K562 (cell line): ENCODE data around the gene TFF1. TPM values are rescaled to one million over a fixed set of nuclear protein-coding genes. Genes with fewer than 3 reads are reported as not detected.

Source experiments
- polyA plus RNA-seq, 8 experiments: library from polyadenylated mRNA; depleted of rRNA in 4 of 8; stranded (reverse) in 5 of 8; unstranded in 3 of 8; fragments of >200 nt; fragmentation: Nextera tagmentation in 2 of 8; fragmentation: Illumina TruSeq in 1 of 8; extraction: Ambion mirVana in 2 of 8; extraction: Trizol in 1 of 8; gene quantifications; 2 replicates each; pipeline versions ENCODE4 v1.2.1 to v1.2.3, GENCODE V29; 2011 to 2014; ENCODE audit warnings: inconsistent platforms in 1 of 8, missing spikeins in 1 of 8
- total RNA-seq, 7 experiments: library from RNA; depleted of rRNA in 6 of 7; stranded (reverse); fragments of >200 nt in 6 of 7; fragmentation: Illumina TruSeq in 2 of 7; extraction: Trizol in 2 of 7; gene quantifications; 2 replicates each; pipeline versions ENCODE4 v1.2.1 to v1.2.3, GENCODE V29; 2011 to 2021; ENCODE audit warnings: low replicate concordance in 1 of 7
- TF ChIP-seq, protein P1 (sequence below), 2 experiments: fragments of 450-650 bp; formaldehyde crosslinking in 1 of 2; IDR thresholded peaks; 2 replicates each; pipeline versions ENCODE4 v1.4.0 to v1.6.1; 2014 to 2020; ENCODE audit warnings: mild to moderate bottlenecking in 2 of 2, borderline replicate concordance in 1 of 2, low read depth in 1 of 2

The TFF1 gene
- total and polyA plus RNA-seq, 9 of the 15 experiments (the other 6 are each of a cell fraction or from before 2014, with no cell fraction given) = 0.31 TPM; not detected in 8

DNA sequence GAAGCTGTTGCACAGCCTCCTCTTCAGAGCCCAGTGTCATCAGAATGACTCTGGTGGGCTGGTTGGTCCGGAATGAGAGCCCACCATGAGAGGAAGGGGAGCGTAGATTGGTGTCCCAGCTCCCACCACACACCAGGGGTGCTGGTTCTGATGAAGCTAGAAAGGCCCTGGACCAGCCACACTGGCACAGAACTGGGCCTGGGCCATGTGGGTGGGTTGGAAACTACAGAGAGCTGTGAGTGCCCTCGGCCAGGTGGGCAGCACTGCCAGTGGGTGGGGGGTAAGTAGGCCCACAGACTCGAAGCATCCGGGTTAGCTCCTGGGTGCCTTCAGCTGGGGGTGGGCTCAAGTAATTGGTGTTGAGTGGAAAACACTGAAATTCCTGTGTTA, 11.6 kb upstream of the TFF1 start (continued):
- TF ChIP-seq, protein P1, sequence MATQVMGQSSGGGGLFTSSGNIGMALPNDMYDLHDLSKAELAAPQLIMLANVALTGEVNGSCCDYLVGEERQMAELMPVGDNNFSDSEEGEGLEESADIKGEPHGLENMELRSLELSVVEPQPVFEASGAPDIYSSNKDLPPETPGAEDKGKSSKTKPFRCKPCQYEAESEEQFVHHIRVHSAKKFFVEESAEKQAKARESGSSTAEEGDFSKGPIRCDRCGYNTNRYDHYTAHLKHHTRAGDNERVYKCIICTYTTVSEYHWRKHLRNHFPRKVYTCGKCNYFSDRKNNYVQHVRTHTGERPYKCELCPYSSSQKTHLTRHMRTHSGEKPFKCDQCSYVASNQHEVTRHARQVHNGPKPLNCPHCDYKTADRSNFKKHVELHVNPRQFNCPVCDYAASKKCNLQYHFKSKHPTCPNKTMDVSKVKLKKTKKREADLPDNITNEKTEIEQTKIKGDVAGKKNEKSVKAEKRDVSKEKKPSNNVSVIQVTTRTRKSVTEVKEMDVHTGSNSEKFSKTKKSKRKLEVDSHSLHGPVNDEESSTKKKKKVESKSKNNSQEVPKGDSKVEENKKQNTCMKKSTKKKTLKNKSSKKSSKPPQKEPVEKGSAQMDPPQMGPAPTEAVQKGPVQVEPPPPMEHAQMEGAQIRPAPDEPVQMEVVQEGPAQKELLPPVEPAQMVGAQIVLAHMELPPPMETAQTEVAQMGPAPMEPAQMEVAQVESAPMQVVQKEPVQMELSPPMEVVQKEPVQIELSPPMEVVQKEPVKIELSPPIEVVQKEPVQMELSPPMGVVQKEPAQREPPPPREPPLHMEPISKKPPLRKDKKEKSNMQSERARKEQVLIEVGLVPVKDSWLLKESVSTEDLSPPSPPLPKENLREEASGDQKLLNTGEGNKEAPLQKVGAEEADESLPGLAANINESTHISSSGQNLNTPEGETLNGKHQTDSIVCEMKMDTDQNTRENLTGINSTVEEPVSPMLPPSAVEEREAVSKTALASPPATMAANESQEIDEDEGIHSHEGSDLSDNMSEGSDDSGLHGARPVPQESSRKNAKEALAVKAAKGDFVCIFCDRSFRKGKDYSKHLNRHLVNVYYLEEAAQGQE (IDR thresholded peaks at IDR 0.05; ENCODE audit: borderline replicate concordance) = no peak
- TF ChIP-seq, protein P1 (CRISPR knock-in tag; IDR thresholded peaks at IDR 0.05; ENCODE audit: low read depth) = no peak
- TF ChIP-seq, all 486 proteins: peak for 0
